GM19193 (cell line): ENCODE data around the gene ABCF2.

Experiments
- POLR2A ChIP-seq: IDR thresholded peaks from 4 replicates; pipeline ENCODE4 v1.6.1; 2011; ENCODE audit not compliant: insufficient read depth, insufficient read length; ENCODE audit errors: extremely low read depth

The ABCF2 gene

DNA sequence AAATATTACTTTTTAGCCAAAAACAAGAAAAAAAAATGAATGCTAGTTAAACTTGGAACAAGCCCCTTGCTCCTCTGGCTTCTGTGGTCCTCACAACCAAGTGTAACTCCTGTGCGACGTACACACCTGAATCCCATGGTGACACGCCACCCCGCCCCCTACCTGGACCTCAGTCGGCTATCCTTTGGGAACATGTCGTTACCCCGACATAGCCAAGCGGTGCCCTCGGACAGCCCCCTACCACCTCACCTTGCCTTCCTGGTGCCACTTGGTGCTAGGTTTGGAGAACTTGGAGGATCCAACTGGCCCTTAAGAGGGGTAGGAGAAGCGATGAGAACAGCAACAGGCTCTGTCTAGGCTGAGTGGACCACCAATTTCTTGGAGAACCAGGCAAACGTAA lies 33.5 kb upstream of the ABCF2 start:
- no peak for TF ChIP-seq POLR2A

DNA sequence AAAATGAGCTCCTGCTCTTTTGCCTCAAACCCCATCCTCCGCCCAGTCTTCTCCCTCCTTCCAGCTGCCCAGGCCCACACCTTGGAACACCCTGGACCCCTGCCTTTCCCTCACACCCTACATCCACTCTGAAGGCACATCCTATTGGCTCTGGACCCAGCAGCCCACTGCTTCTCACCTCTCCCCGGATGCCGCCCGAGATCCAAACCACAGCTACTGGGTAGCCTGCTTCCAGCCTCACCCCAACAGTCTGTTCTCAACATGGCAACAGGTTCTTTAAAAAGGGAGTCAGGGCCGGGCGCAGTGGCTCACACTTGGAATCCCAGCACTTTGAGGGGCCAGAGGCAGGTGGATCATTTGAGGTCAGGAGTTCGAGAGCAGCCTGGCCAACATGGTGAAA lies 31.0 kb upstream of the ABCF2 start:
- TF ChIP-seq POLR2A: no peak

DNA sequence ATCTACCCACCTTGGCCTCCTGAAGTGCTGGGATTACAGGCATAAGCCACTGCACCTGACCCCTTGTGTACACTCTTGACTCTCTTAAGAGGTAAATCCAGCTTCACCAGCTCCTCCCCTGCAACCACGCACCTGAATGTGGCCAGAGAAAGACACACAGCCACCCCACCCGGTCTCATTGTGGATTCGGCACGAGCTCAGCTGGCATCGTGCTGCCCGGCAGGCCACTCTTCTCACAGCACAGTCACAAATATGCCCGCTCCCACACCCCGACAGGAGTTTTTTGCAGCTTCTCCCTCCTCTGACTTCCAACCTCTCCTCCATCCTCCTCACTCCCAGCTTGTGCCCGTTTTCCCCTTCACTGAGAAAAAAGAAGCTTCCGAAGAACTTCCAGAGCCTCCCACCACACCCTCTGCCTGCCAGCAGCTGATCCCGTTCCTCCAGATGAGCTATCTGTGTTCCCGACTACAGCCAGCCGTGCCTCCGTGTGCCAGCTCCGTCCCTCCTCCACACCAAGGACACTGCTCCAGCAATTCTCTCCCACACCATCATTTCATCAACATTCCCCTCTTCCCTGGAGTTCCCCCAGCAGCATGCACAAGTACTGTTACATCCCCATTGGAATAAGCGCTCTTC lies 29.5 kb upstream of the ABCF2 start:
- no peak for TF ChIP-seq POLR2A

DNA sequence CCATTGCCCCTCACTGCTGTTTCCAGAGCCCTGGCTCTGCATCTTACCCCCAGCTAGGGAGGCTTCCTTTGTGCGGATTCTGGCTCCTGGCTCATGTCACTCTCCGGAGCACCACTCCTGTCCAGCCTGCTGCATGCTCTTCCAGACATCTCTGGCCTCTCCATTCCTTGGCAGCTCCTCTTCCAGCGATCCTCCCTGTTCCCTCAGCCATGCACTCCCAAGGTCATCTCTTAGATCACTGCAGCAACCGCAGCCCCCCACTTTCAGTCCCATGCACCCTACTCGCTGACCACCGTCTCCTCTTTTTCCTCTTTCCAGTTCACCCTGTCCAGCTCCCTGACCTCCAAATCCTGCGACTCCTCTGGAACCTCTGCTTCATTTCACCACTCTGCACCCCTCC lies 28.4 kb upstream of the ABCF2 start:
- no peak for TF ChIP-seq POLR2A

DNA sequence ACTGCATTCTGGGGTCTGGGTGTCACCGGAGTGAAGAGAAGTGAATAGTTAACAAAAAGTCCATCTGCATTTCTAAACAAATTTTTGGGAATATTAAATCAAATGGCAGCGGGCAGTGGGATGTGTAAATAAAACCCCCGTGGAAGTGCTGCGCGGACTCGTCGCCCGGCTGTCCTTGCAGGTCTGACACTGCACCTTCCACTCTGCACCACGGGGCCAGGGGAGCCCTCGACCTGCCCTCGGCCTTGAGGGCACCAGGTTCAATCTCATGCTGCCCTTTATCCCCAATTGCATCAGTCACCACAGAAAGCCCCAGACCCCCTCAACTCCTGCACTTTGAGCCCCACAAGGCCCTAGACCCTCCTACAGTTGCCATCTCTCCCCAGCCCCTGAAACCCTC lies 27.8 kb upstream of the ABCF2 start:
- no peak for TF ChIP-seq POLR2A

DNA sequence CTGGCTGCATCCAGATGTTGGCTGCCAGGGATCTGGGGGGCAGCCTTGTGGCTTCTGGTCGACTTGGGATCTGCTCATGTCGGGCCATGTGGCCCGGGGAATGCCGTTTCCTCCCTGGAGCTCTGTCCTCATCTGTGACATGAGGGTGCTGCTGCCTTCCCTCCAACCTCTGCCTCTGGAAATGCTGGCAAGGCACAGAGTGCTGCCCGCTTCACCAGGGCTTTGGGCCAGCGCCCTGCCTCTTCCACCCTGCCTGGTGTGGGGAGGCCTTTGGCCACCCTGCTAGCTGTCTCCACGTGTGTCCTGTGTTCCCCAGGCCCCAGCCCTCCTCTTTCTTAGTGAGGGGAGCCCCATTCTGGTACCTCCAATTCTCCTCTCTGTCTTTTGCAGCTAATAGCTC lies 27.3 kb upstream of the ABCF2 start:
- TF ChIP-seq POLR2A: no peak

DNA sequence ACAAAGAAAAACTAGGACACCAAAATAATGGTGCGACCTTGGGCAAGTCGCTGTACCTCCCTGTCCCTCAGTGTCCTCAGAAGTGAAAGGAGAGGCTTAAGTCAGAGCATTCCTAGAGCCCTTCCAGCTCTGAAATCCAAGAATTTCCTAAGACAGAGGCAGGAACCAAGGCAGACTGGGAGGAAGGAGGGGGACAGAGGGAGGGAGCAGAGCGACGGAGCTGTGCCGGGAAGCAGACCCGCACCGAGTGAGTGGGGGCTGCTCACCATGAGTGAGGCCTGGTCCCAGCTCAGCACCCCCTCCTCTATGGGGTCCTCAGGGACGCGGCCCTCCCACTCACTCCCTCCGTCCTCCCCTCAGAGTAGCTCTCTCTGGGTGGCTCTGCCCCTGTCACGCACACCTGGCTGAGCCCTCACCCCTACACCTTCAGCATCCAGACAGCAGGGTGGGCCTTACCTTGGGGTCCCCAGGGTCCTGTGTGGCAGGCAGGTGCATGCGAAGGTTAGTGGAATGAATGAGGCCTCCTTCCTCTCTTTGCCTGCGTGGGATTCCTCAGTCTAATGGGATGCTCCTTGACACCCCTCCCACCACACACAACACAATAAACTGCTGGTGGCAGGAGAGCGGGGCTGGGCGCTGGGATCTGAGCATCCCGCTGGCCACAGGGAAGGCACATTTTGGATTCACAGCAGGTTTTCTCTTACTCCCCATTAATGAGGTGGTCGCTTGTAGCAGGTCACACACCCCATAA lies 26.1 kb upstream of the ABCF2 start:
- no peak for TF ChIP-seq POLR2A

DNA sequence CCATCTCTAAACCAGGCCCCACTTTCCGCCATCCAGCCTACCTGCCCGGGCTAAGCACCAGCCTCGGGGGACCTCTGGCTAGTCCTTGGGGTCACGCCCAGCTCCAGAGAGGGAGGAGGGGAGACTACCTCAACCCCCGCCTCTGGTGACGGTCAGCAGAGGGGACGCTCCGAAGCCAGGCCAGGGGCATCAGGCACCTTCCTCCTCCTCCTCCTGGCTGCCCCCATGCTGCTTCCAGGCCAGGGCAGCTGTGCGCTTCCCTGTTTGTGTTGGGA lies 25.5 kb upstream of the ABCF2 start:
- TF ChIP-seq POLR2A: no peak

DNA sequence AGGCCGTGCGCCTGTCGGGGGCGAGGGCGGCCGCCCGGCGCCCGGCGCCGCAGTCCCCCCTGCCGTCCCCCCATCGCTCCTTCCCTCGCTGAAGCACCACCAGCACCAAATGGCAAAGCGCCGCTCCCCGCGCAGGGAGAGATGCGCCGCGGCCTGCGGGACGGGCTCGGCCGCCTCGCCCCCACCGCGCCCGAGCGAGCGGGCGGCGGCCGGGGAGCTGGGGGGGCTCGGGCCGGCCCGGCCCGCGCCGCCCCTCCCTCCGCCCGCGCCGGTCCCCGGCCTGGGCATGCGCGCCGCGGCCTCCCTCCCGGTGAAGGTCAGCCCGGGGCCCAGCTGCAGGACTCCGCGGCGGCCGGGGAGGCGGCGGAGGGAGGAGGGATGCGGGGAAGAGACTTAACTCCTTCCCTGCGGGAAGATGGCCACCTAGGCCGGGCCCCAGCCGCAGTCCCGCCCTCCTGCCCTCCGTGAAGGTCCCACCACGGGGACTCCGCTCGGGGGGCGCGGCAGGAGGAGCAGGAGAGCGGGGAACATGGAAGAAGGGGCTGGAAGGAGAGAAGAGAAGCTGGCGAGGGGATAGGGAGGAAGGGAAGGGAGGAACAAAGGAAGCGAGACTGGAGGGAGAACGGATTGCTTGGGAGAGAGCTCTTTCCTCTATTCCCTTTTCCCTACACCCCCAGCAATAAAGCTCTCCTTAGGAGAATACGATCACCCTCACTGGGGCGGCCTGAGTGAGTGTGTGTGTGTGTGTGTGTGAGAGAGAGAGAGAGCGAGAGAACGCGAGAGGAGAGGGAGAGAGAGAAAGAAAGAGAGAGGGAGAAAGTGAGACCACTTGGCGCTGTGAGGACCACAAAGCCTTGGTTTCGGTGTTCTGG lies 24.9 kb upstream of the ABCF2 start:
- no peak for TF ChIP-seq POLR2A

DNA sequence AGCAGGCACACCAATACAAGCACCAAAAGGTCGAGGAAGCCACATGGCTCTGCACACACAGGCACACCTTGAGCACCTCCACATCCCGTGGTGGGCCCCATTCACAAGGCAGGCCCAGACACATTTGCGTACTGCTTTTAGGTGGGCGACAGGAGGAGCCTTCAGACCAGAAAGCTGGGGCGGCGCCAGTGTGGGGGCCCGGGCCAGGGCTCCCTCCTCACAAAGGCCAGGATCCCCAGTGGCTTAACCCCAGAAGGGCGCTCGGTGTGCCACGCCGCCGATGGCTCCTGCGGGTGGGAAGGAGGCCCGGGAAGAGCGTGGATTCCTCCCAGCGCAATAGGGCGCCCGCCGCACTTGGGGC lies 24.3 kb upstream of the ABCF2 start:
- no peak for TF ChIP-seq POLR2A

DNA sequence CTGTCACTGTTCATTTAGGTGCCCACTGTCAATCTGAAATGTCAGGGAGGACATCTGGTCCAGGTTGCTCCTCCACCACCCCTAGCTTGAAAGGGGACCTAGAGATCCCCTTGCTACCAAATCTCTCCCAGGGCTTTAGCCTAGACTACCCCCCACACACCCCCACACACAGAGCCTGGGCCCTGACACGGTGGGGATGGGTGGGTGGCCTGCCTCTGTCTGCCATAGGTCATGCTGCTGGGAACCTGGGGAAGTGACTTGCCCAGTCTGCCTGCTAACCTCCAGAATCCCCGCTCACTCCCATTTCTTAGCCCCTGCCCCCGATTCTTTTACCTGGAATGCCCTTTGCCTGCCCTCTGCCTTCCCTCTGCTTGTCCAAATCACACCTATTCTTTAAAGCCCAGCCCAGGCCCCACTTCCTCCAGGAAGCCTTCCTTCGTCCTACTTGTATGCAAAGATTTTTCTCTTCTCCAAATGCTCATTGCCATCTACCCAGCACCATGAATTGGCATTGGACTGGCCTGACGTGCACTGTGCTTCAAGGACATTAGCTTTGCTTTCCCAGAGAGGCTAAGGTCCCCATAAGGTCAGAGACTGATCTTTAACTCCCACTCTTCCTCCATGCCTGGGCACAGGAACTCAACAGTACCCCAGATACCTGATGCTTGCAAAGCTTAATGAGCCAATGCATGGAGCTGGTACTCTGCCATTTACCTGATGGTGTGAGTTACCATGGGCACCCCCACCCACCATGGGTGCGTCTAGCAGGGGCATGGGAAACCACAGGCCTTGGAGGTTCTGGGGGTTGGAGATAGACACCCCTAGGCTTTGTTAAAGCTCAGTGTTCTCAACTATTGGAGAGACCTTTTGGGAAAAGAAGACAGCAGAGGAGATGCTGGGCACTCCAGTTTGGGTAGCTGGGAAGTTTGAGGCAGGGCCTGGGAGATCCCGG lies 23.5 kb upstream of the ABCF2 start:
- TF ChIP-seq POLR2A: no peak

DNA sequence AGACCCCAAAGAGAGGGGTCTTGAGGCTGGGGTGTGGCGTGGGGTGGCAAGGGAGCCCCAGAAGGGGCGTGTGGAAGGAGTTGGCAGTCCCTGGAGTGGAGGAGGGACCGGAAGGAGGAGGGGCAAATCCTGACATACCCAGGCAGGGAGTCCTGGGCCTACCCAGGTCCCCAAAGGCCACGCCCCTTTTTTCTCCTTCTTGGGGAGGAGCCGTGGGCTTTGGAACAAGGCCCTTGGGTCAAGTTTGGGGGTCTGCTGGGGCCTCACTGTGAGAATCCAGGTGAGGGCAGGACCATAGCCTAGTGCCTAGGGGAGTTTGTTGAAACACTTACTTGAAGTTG lies 22.7 kb upstream of the ABCF2 start:
- TF ChIP-seq POLR2A: no peak

DNA sequence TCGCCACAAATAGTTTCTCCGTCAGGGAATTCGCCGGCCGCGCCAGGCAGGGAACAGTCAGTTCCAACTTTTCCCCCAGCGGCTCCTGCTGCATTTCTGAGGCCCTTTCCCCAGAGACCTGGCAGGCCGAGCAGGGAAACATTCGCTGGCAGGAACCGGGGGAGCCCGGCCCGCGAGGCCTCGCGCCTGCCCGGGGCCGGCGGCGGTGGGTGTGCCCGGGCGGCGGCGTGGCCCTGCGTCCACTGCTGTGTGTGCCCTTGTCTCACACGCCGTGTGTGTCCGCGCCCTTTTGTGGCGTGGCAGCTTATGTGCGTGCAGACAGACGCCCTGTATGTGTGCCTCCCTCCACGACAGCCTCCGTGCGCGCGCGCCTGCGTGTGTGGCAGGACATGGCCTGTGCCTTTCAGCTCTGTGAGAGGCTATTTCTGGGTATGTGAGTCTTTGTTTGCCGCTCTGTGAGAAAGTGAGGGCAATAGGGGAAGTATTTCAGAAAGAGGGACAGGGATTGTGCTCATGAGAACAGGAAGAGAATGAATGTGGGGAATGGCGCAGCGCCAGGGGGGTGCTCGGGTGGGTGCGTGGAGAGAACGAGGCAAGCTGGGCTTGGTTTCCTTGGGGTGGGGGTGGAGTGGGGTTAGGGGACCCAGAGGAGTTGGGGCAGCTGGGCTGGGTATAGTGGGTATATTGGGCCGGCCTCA lies 22.2 kb upstream of the ABCF2 start:
- TF ChIP-seq POLR2A: no peak

DNA sequence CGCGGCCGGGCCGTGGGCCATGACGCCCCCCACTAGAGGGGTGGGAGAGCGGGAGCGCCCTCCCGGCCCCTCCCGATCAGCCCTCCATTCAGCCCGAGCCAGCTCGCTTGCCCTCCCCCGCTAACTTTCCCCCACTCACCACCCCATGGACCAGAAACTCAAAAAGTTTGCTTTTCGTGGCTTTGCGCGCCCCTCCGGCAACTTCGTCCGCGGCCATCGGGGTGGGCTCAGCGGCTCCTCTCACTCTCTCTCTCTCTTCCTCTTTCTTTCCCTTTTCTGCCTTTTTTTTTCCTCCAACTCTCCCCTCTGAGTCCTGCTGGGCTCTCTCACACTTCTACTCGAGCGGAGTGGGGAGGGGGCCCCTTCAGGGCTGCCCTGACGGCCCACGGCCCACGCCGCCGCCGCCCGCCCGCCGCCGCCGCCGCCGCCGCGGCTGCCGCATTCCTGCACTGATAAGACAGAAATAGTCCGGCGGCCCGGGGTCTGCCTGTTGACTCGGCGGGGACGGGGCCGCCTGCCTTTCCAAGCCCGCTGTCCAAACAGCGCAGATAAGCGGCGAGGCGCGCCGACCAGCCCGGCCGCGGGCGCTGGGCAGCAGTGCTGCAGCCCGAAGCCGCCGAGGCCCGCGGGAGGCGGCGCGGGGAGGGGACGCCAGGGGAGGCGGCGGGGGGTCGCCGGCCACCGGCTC lies 21.5 kb upstream of the ABCF2 start, which contains the start of gene SMARCD3:
TSS of gene SMARCD3 (minus strand) at position 349 of the 688 bp plus-strand sequence. CDS start at position 217, 132 bp downstream.
- TF ChIP-seq POLR2A: no peak
